Upper lobe of right lung (tissue), 1 donor: ENCODE measurements around the gene METAP1D. TPM values are rescaled to one million over a fixed set of nuclear protein-coding genes. Genes with fewer than 3 reads are reported as not detected.

Experiments used
- ATAC-seq: fragments of 200-7000 bp; cut with Tn5 transposase; one replicate; pipeline ENCODE4 v1.9.1; 2020; ENCODE audit warnings: mild to moderate bottlenecking, moderate library complexity
- DNase-seq: peaks from one replicate; pipeline ENCODE4 v3.0.0-alpha.2; 2020
- H3K27ac ChIP-seq: fragments of 200-600 bp; one replicate; pipeline ENCODE4 v1.8.0; 2022
- H3K27me3 ChIP-seq: fragments of 200-600 bp; one replicate; pipeline ENCODE4 v1.8.0; 2022; ENCODE audit warnings: mild to moderate bottlenecking
- H3K36me3 ChIP-seq: fragments of 200-600 bp; one replicate; pipeline ENCODE4 v1.8.0; 2022
- H3K4me1 ChIP-seq: fragments of 200-600 bp; one replicate; pipeline ENCODE4 v1.8.0; 2022
- H3K4me3 ChIP-seq: fragments of 200-600 bp; one replicate; pipeline ENCODE4 v1.8.0; 2022; ENCODE audit warnings: mild to moderate bottlenecking
- H3K9me3 ChIP-seq: fragments of 200-600 bp; one replicate; pipeline ENCODE4 v1.8.0; 2022
- intact Hi-C: fragments of 100-400 bp; cut with DNase I; formaldehyde crosslinking; loops from one replicate; pipeline ENCODE4 v1.11.0; 2022
- total RNA-seq: library from RNA; stranded (reverse); fragmentation: NEBNext Ultra II Directional; extraction: Animal tissue kit (Norgen Biotek cat#: 25700); gene quantifications from one replicate; pipeline ENCODE4 v1.2.1, GENCODE V29; 2021
- TF ChIP-seq, protein P1 (sequence below): fragments of 200-600 bp; IDR thresholded peaks from one replicate; pipeline ENCODE4 v1.8.0; 2022; ENCODE audit warnings: antibody characterized with exemption
- donor health status: DM: no; HTN: yes; CAD: no; lungs with severe emphysema.

The METAP1D gene
- total RNA-seq, 1 donor from 2014 or later: 4.1 TPM

- H3K27me3 ChIP-seq: peaks cover 100% of the 10 kb centered on the region
- H3K4me1 ChIP-seq: peaks cover 29% of the 10 kb centered on the region
- H3K9me3 ChIP-seq: no peaks in the 10 kb centered on the region
- no peaks in the 10 kb centered on the region for H3K36me3 ChIP-seq
- intact Hi-C loops: no loop called here
- no peak for DNase-seq
- TF ChIP-seq, protein P1, sequence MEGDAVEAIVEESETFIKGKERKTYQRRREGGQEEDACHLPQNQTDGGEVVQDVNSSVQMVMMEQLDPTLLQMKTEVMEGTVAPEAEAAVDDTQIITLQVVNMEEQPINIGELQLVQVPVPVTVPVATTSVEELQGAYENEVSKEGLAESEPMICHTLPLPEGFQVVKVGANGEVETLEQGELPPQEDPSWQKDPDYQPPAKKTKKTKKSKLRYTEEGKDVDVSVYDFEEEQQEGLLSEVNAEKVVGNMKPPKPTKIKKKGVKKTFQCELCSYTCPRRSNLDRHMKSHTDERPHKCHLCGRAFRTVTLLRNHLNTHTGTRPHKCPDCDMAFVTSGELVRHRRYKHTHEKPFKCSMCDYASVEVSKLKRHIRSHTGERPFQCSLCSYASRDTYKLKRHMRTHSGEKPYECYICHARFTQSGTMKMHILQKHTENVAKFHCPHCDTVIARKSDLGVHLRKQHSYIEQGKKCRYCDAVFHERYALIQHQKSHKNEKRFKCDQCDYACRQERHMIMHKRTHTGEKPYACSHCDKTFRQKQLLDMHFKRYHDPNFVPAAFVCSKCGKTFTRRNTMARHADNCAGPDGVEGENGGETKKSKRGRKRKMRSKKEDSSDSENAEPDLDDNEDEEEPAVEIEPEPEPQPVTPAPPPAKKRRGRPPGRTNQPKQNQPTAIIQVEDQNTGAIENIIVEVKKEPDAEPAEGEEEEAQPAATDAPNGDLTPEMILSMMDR: no peak
- no peak for ATAC-seq
- no peak overlapping the region for H3K4me3 ChIP-seq
- H3K27ac ChIP-seq: no peak overlapping the region
These were observed 91.4 kb downstream of the METAP1D start for GRCh38 chr2:172091000-172091641.

DNA sequence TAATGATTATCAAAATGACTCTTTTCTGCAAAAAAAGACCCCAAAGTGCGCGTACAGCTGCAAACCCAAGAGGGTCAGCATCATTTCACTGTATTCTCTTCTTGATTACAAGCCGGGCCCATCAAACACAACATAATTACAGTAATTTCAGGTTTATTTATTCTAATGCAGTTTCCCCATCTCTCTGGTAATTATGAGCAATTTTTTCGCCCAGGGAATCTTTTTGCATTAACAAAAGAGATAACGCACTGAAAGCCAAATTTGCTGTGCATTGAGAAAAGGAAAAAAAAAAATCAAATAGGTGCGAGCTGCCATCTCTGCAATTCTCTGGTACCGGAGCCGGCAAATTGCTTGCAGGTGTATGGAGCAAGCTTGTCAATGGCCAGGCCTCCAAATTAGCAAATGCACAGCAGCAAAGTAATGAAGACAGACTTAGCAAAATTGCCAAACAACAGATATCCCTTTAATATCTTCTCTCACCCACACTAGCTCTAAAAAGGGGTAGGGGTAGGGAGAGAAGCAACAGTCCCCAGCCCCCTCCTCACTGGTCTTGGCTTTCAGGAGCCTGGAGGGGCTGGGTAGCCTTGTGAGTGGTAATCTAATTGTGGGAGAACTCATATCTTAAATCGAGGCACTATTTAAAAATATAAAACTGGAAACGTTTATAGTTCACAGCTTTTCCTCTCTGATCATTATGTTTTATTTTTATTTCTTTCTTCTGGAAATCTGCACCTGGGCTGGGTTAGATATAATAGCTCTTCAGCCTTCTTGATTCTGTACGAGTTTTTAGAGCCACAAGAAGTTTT, 92.2 kb downstream of the METAP1D start:
- TF ChIP-seq, protein P1: no peak
- intact Hi-C loops: no loop called here
- Histone ChIP-seq H3K4me3 (no peak overlapping the region), H3K4me1 (peaks cover 30% of the 10 kb centered on the region), H3K9me3 (no peaks in the 10 kb centered on the region), H3K36me3 (no peaks in the 10 kb centered on the region), H3K27me3 (peaks cover 100% of the 10 kb centered on the region), H3K27ac (no peak overlapping the region)
- no peak for DNase-seq
- ATAC-seq: no peak

- intact Hi-C loops: no loop called here
These were observed 93.1 kb downstream of the METAP1D start for GRCh38 chr2:172092716-172093415.

GRCh38 chr2:172093416-172094293, 93.9 kb downstream of the METAP1D start:
- TF ChIP-seq, protein P1: no peak
- ATAC-seq (no peak), DNase-seq (no peak)
- Histone ChIP-seq H3K4me3 (no peak overlapping the region), H3K4me1 (peaks cover 35% of the 10 kb centered on the region), H3K36me3 (no peaks in the 10 kb centered on the region), H3K9me3 (no peaks in the 10 kb centered on the region), H3K27ac (no peak overlapping the region), H3K27me3 (peaks cover 100% of the 10 kb centered on the region)
- intact Hi-C loops: no loop called here

More at GRCh38 chr2:172092716-172093415, 93.1 kb downstream of the METAP1D start:
- DNase-seq (no peak), ATAC-seq (no peak)
- TF ChIP-seq, protein P1: no peak
- H3K4me3 ChIP-seq: no peak overlapping the region
- H3K4me1 ChIP-seq: peaks cover 34% of the 10 kb centered on the region
- H3K9me3 ChIP-seq: no peaks in the 10 kb centered on the region
- H3K27ac ChIP-seq: no peak overlapping the region
- peaks cover 100% of the 10 kb centered on the region for H3K27me3 ChIP-seq
- no peaks in the 10 kb centered on the region for H3K36me3 ChIP-seq
